ENCODE data around the gene ZBTB16.

Gene ZBTB16

GRCh38 chr11:114218508-114218907, 159.0 kb downstream of the ZBTB16 start:
- DNase-seq = no peak

GRCh38 chr11:114219559-114220349, 160.2 kb downstream of the ZBTB16 start:
- no peak for DNase-seq

- no peak for DNase-seq
Observed at GRCh38 chr11:114221037-114221436, 161.5 kb downstream of the ZBTB16 start.

DNA sequence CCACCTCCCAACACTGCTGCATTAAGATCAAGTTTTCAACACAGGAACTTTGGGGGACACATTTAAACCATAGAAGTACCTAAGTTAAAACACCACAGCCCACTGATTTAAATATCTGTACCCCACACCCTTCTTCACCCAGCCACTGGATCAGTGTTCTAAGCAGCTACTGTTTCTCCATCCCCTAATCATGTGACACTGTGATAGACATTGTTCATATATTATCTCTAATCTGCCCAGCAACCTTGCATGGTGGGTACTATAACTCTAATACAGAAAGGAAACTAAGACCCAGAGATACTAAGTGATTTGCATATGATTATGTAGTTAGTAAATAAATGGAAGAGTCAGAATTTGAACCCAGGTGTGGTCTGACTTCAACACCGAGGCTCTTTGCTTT, 166.2 kb downstream of the ZBTB16 start:
- no peak for DNase-seq

DNA sequence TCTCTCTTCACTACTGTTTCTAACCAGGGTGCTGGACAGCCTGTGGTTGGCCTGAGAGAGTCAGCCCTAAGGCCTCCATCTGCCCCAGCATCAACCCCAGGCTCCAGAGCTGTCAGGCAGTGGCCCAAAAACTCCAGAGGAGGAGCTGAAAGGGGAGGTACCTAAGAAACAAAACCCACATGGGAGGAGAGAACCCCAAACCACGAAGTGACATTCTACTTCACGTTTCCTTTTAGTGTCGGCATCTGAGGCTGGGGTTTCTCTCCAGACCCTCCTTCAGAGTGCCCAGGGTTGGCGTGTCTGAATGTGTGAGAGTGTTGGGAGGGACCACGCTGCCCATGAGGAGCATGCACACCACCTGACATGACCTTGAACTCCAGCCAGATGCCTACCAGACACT, 166.8 kb downstream of the ZBTB16 start:
- DNase-seq = no peak

GRCh38 chr11:114228435-114229411, 169.2 kb downstream of the ZBTB16 start:
- DNase-seq = no peak

DNA sequence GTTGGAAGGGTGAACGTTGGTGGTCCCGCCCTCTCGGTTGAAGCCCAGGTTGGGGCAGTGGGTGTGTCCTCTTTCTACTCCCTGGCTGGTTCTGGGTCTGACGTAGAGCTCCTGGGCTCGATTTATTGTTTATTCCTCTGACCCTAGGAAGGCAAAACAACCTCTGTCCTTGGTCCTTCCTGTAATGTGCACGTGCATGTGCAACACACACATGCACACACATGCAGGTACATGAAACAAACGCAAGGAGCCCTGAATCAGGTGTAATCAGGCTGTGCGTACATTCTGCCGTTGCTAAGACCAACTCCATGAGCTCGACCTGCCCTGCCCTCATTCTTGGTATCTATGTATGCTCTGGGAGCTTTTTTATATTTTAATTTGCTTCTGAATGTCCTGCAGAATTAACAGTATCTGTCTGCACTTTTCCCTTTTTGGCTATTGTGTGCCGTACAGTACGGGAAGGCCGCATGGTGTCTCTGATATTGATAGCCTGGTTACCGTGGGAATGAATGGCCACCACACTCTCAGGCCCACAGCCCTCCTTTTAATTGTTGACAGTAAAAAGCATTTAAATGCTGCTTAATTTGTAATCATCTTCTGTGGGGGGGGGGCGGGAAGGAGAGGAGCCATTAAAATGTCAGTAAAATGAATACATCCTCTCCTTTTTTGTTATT, 170.7 kb downstream of the ZBTB16 start:
- DNase-seq = no peak

- DNase-seq = no peak
Observed at GRCh38 chr11:114232400-114233059, 173.0 kb downstream of the ZBTB16 start.

GRCh38 chr11:114233755-114234154, 174.2 kb downstream of the ZBTB16 start:
- no peak for DNase-seq

DNA sequence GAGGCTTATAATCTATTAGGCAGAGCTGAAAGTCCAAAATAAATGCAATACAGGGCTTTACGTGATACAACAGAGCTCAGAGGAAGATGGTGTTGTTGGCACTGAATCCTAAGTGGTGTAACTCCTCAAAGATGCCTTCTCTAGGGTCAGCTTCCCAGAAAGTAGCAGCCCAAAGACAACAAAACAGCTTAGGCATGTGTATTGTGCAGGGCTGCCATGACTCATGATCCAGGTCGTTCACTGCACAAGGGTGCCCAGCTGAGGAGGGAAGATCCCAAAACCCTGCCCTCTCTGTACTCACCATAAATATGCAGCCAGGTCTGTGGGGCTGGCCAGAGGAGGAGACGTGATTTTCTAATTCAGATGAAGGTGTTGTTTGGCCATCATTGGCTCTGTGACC, 177.3 kb downstream of the ZBTB16 start:
- no peak for DNase-seq

GRCh38 chr11:114237321-114238280, 178.1 kb downstream of the ZBTB16 start:
- DNase-seq = no peak

DNA sequence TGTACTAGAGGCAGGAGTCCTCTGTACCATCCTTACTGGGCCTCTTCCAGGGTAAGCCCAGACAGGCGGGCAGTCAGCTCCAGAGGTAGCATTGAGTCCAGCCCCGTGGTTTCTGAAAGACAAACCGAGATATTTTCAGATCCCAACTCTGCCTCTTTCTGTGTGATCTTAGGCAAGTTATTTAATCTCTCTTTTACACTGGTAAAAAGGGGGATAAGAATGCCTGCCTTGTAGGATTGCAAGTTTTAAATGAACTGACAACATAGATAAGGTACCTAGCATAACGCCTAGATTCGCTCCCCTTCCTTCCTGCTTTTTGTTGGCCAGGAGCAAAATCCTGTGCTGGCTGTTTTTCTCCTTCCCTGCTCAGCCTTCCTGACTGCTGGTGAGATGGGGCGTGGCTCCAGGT, 180.2 kb downstream of the ZBTB16 start:
- no peak for DNase-seq

- no peak for DNase-seq
Observed at GRCh38 chr11:114242032-114242431, 182.5 kb downstream of the ZBTB16 start.

- DNase-seq = no peak
Observed at GRCh38 chr11:114243461-114244372, 184.2 kb downstream of the ZBTB16 start.

DNA sequence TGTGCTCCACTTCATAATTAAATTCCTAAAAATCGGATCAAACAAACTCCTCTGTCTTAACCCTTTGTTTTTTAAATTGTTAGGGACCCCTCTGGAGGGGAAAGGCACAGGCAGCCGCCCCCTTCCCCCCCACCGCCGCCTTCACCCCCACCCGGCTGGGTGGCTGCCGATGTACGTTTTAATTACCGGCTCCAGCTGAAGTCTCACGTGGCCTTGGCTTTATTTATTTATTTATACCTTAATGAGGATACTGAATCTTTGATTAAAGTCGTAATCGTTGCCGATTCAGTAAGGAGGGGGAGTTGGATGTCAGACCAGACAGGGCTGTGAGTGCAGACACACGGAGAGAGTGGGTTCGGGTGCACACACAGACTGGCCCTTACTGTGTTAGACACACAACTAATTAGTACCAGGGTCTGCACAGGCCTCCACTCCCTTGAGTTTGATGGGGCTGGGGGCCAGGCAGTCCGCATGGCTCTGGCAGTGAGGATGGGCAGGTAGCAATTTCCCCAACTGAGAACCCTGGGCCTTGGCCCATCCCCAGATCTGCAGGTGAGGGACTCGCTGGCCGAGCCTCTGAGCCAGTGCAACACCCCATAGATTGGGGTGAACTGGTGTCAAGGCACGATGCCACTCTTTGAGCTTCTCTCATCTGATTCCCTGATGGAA, 185.3 kb downstream of the ZBTB16 start:
- no peak for DNase-seq

DNA sequence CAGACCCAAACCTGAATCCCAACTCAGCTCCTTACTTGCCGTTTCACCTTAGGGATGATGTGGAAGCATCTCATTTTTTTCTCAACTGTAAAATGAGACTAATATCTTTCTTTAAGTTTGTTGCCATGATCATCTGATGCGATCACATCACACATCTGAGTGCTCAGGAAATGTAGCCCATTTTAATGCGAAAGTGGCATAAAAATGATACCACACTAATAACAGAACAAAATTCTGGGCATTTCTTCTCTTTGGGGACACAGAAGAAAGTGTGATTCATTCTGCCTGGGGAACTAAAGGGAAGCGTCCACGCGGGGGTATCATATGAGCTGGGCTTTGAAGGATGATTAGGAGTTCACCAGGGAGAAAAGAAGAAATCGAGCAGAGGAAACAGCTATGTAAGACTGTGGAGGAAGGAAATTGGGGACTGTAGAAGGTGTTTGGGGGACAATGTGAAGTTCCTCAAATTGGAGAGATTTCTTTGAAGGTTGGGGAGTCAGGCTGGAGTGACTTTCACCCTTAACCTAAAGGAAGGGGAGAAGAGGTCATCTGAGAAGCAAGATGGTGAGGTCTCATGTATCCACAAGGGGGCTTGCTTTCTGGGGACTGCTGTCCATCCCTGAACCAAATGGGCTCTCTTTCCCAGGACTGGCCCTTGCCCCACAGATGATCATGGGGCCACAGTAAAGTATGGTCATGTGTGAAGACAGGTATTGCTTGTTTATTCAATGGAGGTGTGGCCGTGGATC, 187.0 kb downstream of the ZBTB16 start:
- no peak for DNase-seq

- DNase-seq = no peak
Observed at GRCh38 chr11:114247070-114247789, 187.7 kb downstream of the ZBTB16 start.

GRCh38 chr11:114250180-114250579, 190.7 kb downstream of the ZBTB16 start:
- no peak for DNase-seq

Measured in T-helper 1 cell (primary cell).